IgD-negative memory B cell (primary cell): ENCODE data around the gene CDK13. TPM values are rescaled to one million over a fixed set of nuclear protein-coding genes. Genes with fewer than 3 reads are reported as not detected.

Source experiments
- H3K27ac Mint-ChIP-seq, 3 donors: one replicate each; pipeline ENCODE4 v1.8.0; 2020 to 2022; ENCODE audit warnings: mild to moderate bottlenecking in 3 of 3, mixed read lengths in 3 of 3, moderate library complexity in 1 of 3
- H3K27me3 Mint-ChIP-seq: one replicate; pipeline ENCODE4 v1.8.0; 2021; ENCODE audit warnings: mixed read lengths
- H3K36me3 Mint-ChIP-seq: one replicate; pipeline ENCODE4 v1.8.0; 2020; ENCODE audit warnings: mild to moderate bottlenecking, mixed read lengths
- H3K4me1 Mint-ChIP-seq, 3 donors: one replicate each; pipeline ENCODE4 v1.8.0; 2020 to 2022; ENCODE audit warnings: mixed read lengths in 3 of 3, mild to moderate bottlenecking in 1 of 3
- H3K4me3 Mint-ChIP-seq, 4 donors: one replicate each; pipeline ENCODE4 v1.8.0; 2020 to 2022; ENCODE audit warnings: mild to moderate bottlenecking in 4 of 4, mixed read lengths in 4 of 4, moderate library complexity in 3 of 4
- H3K9me3 Mint-ChIP-seq, 3 donors: one replicate each; pipeline ENCODE4 v1.8.0; 2020 to 2021; ENCODE audit warnings: mixed read lengths in 3 of 3, mild to moderate bottlenecking in 1 of 3
- polyA plus RNA-seq: library from polyadenylated mRNA; unstranded; fragments of 300-500 nt; fragmentation: Illumina TruSeq; gene quantifications from one replicate; pipeline ENCODE4 v1.2.3, GENCODE V29; 2021

The CDK13 gene
- polyA plus RNA-seq, 1 donor from 2014 or later = 64.6 TPM

DNA sequence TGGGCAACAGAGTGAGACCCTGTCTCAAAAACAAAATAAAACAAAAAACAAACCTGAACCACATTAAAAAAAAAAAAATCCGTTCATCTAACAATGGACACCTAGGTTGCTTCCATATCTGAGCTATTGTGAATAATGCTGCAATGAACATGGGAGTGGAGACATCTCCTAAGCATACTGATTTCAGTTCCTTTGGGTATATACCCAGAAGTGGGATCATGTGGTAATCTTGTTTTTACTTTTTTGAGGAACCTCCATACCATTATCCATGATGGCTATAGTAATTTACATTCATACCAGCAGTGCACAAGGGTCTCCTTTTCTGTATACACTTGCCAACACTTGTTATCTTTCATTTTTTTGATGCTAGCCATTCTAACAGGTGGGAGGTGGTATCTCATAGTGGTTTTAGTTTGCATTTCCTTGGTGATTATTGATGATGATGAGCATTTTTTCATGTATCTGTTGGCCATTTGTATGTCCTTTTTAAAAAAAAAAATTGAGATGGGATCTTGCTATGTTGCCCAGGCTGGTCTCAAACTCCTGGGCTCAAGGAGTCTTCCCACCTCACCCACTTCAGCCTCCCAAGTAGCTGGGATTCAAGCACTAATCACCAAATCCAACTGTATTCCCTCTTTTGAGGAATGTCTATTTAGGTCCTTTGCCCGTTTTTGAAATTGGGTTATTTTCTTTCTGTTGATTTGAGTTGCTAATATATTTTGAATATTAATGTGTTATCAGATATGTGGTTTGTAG, 17.5 kb downstream of the CDK13 start:
- Mint-ChIP-seq H3K27me3 (no peaks in the 10 kb centered on the region), H3K36me3 (peaks cover 5% of the 10 kb centered on the region), H3K9me3 (no peaks in the 10 kb centered on the region), H3K4me3 (peak overlapping the region in 3 of 4 donors; percentile 78 to 90 (median 80)), H3K27ac (peak overlapping the region in 2 of 3 donors; percentile 71 to 84), H3K4me1 (peaks cover 57 to 69% (median 66%) of the 10 kb centered on the region in 3 donors)

DNA sequence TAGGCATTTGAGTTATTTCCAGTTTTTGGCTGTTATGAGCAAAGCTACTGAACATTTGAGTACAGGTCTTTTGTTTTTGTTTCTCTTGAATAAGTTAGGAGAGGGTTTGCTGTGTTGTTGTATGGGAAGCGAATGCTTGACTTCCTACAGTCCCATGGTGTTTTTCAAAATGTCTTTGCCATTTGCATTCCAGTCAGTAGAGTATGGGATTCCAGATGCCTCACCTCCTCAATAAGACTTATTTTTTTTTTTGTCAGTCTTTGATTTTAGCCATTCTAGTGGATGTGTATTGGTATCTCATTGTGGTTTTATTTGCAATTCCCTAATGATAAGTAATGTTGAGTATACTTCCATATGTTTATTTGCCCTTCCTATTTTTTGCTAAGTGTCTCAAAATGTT, 19.4 kb downstream of the CDK13 start:
- Mint-ChIP-seq H3K27me3 (no peaks in the 10 kb centered on the region), H3K4me3 (peak overlapping the region; percentile 12 to 90 (median 64)), H3K36me3 (peaks cover 7% of the 10 kb centered on the region), H3K4me1 (peaks cover 65 to 79% (median 76%) of the 10 kb centered on the region in 3 donors), H3K27ac (peak overlapping the region; percentile 84 to 87 (median 86)), H3K9me3 (no peaks in the 10 kb centered on the region)

DNA sequence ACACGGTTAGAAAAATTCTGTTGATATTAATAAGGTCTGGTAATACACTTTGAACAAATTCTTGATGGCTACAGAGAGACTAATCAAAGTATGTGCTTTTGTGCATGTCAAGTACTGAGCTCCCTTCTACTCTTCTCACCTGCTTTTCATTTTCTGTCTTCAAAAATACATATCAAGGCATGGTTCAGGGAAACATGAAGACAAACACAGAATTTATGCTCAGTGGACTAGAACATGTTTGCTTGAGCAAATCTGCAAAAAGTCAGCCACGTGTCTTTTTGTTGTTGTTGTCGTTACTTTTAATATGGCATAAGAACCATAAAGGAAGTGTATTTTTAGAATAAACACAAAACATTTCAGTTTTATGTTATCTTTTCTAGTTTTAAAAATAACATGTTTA, 21.9 kb downstream of the CDK13 start:
- peak overlapping the region; percentile 70 to 84 (median 84) for H3K27ac Mint-ChIP-seq
- H3K4me1 Mint-ChIP-seq = peaks cover 63 to 74% (median 67%) of the 10 kb centered on the region in 3 donors
- no peaks in the 10 kb centered on the region for H3K27me3 Mint-ChIP-seq
- no peaks in the 10 kb centered on the region for H3K9me3 Mint-ChIP-seq
- H3K4me3 Mint-ChIP-seq = peak overlapping the region; percentile 35 to 85 (median 64)
- peaks cover 7% of the 10 kb centered on the region for H3K36me3 Mint-ChIP-seq

- no peaks in the 10 kb centered on the region for H3K9me3 Mint-ChIP-seq
- H3K4me3 Mint-ChIP-seq = peak overlapping the region; percentile 2 to 81 (median 28)
- peaks cover 3% of the 10 kb centered on the region for H3K36me3 Mint-ChIP-seq
- no peaks in the 10 kb centered on the region for H3K27me3 Mint-ChIP-seq
- peak overlapping the region; percentile 33 to 59 (median 41) for H3K27ac Mint-ChIP-seq
- peaks cover 49 to 58% (median 54%) of the 10 kb centered on the region in 3 donors for H3K4me1 Mint-ChIP-seq
Observed at GRCh38 chr7:39973801-39974200, 23.7 kb downstream of the CDK13 start.

DNA sequence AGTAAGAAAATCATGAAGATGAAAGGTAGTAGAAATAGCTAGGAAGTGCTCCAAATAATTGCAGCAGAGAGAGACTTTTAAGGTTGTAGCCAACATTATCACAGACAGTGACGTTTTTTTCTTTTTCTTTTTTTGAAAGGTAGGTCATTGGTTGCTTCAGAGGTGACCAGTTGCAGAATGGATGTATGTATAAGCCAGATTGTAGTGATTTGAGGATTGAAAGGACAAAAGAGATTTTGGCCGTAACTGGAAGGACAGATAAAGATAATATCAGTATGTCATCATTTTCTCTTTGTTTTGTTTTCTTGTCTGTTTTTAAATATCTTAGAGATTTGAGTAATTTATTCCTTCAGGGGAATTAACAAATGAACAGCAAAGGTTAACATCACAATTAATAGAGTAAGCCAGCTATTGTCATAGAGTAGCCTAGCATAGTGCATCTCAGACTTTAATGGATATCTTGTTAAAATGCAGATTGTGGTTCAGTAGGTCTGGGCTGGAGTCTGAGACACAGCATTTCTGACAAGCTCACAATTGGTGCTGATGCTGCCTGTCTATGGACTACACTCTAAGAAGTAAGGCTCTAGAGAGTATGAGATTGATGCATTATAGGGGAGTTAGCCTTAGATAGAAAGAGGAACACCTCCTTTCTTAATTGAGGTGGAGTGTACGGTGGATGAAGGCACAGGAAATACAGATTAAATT, 28.3 kb downstream of the CDK13 start:
- H3K4me3 Mint-ChIP-seq = no peak overlapping the region
- H3K27me3 Mint-ChIP-seq = no peaks in the 10 kb centered on the region
- peaks cover 16 to 26% (median 19%) of the 10 kb centered on the region in 3 donors for H3K4me1 Mint-ChIP-seq
- peaks cover 3% of the 10 kb centered on the region for H3K36me3 Mint-ChIP-seq
- no peaks in the 10 kb centered on the region for H3K9me3 Mint-ChIP-seq
- no peak overlapping the region for H3K27ac Mint-ChIP-seq

DNA sequence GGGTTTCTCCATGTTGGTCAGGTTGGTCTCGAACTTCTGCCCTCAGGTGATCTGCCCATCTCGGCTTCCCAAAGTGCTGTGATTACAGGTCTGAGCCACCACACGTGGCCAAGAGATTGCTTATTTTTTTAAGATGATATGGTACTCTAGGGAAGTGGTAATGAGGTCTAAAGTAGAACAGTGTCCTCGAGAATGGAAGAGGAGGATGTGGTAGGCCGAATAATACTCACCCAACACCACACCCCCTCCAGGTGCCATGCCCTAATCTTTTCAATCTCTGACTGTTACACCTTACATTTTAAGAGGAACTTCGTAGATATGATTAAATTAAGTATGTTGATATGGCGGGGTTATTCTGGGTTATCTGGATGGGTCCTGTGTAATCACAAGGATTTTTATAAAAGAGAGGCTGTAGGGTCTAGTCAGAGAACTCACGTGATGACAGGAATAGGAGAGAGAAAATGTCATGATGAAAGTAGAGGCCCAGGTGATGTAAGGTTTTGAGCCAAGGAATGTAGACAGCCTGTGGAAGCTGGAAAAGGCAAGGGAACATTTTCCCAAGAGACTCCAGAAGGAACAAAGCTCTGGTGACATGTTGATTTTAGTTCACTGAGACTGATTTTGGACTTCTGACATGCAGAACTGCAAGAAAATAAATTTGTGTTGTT, 29.5 kb downstream of the CDK13 start:
- H3K27ac Mint-ChIP-seq = no peak overlapping the region
- H3K36me3 Mint-ChIP-seq = peaks cover 4% of the 10 kb centered on the region
- no peaks in the 10 kb centered on the region for H3K9me3 Mint-ChIP-seq
- no peaks in the 10 kb centered on the region for H3K27me3 Mint-ChIP-seq
- H3K4me3 Mint-ChIP-seq = no peak overlapping the region
- H3K4me1 Mint-ChIP-seq = peaks cover 12 to 27% (median 19%) of the 10 kb centered on the region in 3 donors

GRCh38 chr7:39985398-39985918, 35.4 kb downstream of the CDK13 start:
- peak overlapping the region in 2 of 3 donors; percentile 1 to 28 for H3K27ac Mint-ChIP-seq
- H3K4me3 Mint-ChIP-seq = peak overlapping the region in 2 of 4 donors; percentile 70 to 84

GRCh38 chr7:39987641-39988347, 37.7 kb downstream of the CDK13 start:
- Mint-ChIP-seq H3K9me3 (no peaks in the 10 kb centered on the region), H3K27ac (peak overlapping the region in 2 of 3 donors; percentile 9 to 82), H3K36me3 (peaks cover 6% of the 10 kb centered on the region), H3K4me1 (peaks cover 33 to 38% (median 38%) of the 10 kb centered on the region in 3 donors), H3K4me3 (peak overlapping the region in 1 of 4 donors; percentile 7), H3K27me3 (no peaks in the 10 kb centered on the region)

More at GRCh38 chr7:39985398-39985918, 35.4 kb downstream of the CDK13 start:
- H3K36me3 Mint-ChIP-seq = peaks cover 6% of the 10 kb centered on the region
- peaks cover 34 to 40% (median 35%) of the 10 kb centered on the region in 3 donors for H3K4me1 Mint-ChIP-seq
- H3K27me3 Mint-ChIP-seq = no peaks in the 10 kb centered on the region
- no peaks in the 10 kb centered on the region for H3K9me3 Mint-ChIP-seq

DNA sequence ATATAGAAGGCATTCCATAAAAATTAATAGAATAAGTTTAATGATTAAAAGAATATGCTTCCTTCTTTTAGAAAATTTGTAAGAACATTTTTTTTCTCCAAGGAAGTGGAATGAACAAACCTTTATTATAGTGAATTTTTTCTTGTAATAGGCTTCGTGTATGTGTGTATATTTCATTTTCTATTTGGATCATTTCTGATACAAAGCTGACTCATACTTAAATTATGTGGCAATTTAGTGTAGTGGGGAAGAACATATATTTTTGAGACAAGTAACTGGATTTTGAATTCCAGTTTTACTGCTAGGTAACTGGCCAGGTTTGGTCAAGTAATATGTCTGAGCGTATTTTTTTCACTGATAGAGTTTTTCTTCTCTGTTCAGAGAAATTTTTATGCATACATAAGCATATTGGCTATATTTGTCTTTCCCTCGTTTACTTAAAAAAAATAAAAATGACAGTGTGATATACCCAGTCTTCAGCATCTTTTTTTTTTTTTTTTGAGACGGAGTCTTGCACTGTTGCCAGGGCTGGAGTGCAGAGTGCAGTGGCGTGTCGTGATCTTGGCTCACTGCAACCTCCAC, 50.8 kb downstream of the CDK13 start:
- peak overlapping the region in 1 of 3 donors; percentile 64 for H3K27ac Mint-ChIP-seq
- peaks cover 0 to 2% (median 0%) of the 10 kb centered on the region in 3 donors for H3K4me1 Mint-ChIP-seq
- no peak overlapping the region for H3K4me3 Mint-ChIP-seq
- no peaks in the 10 kb centered on the region for H3K9me3 Mint-ChIP-seq
- no peaks in the 10 kb centered on the region for H3K36me3 Mint-ChIP-seq
- H3K27me3 Mint-ChIP-seq = no peaks in the 10 kb centered on the region

DNA sequence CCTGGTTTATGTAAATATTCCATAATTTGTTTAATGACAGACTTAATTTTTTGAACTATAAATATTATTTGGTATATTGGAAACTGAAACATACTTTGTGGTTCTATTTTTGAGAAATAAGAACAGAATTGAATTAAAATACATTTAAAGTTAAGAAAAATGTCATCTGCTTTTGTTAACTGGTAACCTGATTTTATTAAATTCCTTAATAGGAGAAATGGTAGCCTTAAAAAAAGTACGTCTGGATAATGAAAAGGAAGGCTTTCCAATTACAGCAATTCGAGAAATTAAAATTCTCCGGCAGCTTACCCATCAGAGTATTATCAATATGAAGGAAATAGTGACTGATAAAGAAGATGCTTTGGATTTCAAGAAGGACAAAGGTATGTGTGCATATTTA, 51.6 kb downstream of the CDK13 start:
- H3K27me3 Mint-ChIP-seq = no peaks in the 10 kb centered on the region
- no peaks in the 10 kb centered on the region for H3K9me3 Mint-ChIP-seq
- H3K27ac Mint-ChIP-seq = no peak overlapping the region
- no peaks in the 10 kb centered on the region for H3K36me3 Mint-ChIP-seq
- H3K4me1 Mint-ChIP-seq = peaks cover 0 to 2% (median 0%) of the 10 kb centered on the region in 3 donors
- H3K4me3 Mint-ChIP-seq = no peak overlapping the region

DNA sequence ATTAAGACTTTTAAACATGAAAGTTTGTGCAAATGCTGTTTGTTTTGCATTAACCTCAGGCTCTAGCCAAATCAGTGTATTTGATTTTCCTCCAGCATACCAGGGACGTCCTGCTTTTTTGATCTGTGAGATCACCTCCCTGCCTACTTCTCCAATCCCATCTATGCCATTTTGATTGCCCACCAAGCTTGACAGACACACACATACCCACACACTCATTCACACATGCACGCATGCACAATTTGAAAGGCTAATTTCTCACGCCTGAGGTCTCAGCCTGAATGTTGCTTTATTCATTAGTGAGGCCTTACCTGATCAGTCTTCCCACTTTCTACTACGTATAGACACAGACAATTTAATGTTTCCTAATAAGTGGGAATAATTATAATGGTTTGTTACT, 53.5 kb downstream of the CDK13 start:
- H3K36me3 Mint-ChIP-seq = peaks cover 3% of the 10 kb centered on the region
- H3K27me3 Mint-ChIP-seq = no peaks in the 10 kb centered on the region
- peak overlapping the region in 1 of 3 donors; percentile 75 for H3K27ac Mint-ChIP-seq
- H3K9me3 Mint-ChIP-seq = no peaks in the 10 kb centered on the region
- no peak overlapping the region for H3K4me3 Mint-ChIP-seq
- peaks cover 0 to 2% (median 0%) of the 10 kb centered on the region in 3 donors for H3K4me1 Mint-ChIP-seq

GRCh38 chr7:40008223-40008815, 58.3 kb downstream of the CDK13 start:
- Mint-ChIP-seq H3K4me1 (peaks cover 0 to 5% (median 2%) of the 10 kb centered on the region in 3 donors), H3K4me3 (no peak overlapping the region), H3K36me3 (peaks cover 3% of the 10 kb centered on the region), H3K27me3 (no peaks in the 10 kb centered on the region), H3K27ac (no peak overlapping the region), H3K9me3 (no peaks in the 10 kb centered on the region)

- Mint-ChIP-seq H3K27ac (no peak overlapping the region), H3K4me3 (no peak overlapping the region), H3K27me3 (no peaks in the 10 kb centered on the region), H3K4me1 (peaks cover 4 to 10% (median 4%) of the 10 kb centered on the region in 3 donors), H3K36me3 (peaks cover 3% of the 10 kb centered on the region), H3K9me3 (no peaks in the 10 kb centered on the region)
Observed at GRCh38 chr7:40009301-40009700, 59.2 kb downstream of the CDK13 start.
